Stimulated activated CD8-positive, alpha-beta memory T cell treated with anti-CD3 and anti-CD28 coated beads, Interleukin-7, amount 100 ng/mL, for 1 hour (primary cell): Measurements from ENCODE around the gene DHX29.
A peak's percentile ranks its signal among the peaks of the same experiment; 100 is the strongest.
"Not testable (repeated sequence)": the region's sequence is repeated elsewhere in the genome, so short reads cannot be mapped to it uniquely, and the experiment has no call there.

Experiments used
- DNase-seq, 2 donors: peaks; one replicate each; pipeline ENCODE4 v3.0.0-alpha.2; 2020; ENCODE audit warnings: low read depth in 2 of 2

The DHX29 gene

DNA sequence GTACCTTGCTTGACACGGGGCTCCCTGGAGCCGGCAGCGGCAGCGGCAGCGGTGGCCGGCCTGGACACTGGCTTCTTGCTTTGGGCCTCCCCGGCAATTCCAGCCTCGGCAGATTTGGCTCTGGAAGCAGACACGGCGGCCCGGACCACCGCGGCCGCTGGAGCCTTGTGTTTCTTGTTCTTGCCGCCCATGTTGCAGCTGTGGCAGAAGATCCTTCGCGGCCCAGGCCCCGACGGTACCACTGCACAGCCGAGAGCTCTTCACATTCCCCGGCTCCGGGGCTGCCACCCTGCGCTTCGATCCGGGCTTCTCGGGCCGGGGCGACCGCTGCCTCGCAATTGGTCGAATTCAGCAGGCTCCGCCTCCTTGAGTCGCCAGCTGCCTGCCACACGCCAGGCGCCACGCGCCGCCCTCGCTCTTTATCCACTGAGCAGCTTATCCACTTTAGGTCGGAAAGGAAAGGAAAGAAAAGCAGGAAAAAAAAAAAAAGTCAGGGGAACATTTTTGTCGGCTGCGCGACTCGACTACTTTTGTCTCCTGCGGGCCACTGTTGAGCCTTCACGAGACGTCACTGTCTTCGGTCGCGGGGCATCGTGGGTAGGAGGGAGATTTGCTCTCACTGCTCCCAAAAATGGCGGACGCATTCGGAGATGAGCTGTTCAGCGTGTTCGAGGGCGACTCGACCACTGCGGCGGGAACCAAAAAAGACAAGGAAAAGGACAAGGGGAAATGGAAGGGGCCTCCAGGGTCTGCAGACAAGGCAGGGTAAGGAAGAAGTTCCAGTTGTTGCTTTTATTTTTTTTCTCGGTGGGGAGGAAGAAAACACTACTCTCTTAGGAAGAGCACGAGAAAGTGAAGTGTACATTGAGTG, at the start of gene DHX29, which contains the start of gene MTREX:
Gene DHX29, minus strand, starts transcription at position 312 of the 871 bp plus-strand sequence. Its CDS starts 121 bp downstream, at position 191.
Gene MTREX, plus strand, starts transcription at position 607 of the 871 bp plus-strand sequence. Its CDS starts 25 bp downstream, at position 632.
- peak; percentile 78 to 80 for DNase-seq

DNA sequence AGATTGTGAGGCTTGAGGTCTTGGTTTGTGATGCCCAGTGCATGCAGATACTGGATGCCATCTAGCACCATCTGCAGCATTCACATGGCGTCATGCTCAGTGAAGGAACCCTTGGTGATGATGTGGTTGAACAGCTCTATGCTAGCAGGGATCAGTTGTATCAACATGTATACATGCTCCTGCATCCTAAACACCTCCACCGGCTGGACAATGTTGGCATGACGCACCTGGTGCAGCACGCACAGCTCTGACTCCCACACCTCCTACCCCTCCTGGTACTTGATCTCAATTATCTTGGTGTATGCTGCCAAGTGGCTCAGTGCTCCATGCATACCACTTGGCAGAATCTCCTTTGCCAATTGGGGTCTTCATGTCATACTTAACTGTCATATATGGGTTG, 49.4 kb upstream of the DHX29 start:
- no peak for DNase-seq

DNA sequence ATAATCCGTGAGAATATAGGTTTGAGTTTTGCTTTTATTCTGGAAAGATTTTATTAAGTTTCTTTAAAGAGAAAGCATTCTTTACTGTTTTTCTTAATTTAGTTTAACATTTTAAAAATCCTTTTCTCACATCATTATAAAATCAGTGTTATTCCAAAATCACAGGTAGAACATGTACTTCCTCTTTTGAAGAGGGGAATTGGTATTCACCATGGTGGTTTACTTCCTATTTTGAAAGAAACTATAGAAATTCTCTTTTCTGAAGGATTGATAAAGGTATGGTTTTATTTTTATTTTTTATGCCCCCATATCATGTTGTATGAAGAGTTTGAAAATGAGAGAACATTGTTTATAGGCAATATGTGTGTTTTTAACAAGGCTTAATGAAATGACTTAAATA, 43.3 kb upstream of the DHX29 start:
- no peak for DNase-seq

DNA sequence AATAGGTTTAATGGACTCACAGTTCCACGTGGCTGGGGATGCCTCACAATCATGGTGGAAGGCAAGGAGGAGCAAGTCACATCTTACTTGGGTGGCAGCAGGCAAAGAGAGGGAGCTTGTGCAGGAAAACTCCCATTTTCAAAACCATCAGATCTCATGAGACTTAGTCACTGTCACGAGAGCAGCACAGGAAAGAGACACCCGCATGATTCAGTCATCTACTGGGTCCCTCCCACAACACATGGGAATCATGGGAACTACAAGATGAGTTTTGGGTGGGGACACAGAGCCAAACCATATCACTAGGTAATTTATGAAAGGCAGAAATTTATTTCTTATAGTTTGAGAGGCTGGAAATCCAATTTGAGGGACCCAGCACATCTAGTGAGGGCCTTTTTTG, 40.3 kb upstream of the DHX29 start:
- no peak for DNase-seq

DNA sequence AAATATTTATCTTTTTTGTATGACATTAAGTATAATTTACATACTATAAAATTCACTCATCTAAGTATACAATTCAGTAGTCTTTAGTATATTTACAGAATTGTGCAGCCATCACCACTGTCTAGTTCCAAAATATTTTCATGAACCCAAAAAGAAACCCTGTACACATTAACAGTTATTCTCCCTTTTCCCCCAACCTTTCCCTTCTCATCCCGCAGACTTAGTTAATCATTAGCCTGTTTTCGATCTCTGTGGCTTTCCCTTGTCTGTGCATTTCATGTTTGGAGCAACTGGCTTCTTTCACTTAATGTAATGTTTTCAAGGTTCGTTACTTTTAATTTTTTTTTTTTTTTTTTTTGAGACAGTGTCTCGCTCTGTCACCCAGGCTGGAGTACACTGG, 37.8 kb upstream of the DHX29 start:
- DNase-seq, result no peak

GRCh38 chr5:55344392-55344992, 37.0 kb upstream of the DHX29 start:
- peak in 1 of 2 donors; percentile 39 for DNase-seq

DNA sequence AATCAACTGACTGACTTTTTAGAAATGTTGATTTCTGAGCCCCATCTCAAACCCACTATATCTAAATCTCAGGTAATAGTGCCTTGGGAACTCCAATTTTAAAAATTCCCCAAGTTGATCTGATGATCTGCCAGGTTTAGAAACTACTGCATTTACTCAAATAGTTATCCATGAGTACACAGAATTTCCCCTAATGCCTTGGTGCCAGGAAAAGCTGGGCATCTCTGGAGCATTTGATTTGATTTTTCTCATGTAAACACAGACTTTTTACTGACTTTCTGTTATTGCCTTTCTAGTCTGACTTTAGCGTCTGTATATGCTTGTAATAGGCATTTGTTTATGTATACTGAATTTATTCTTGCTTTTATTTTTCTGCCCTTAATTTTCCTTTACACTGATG, 36.1 kb upstream of the DHX29 start:
- no peak for DNase-seq

DNA sequence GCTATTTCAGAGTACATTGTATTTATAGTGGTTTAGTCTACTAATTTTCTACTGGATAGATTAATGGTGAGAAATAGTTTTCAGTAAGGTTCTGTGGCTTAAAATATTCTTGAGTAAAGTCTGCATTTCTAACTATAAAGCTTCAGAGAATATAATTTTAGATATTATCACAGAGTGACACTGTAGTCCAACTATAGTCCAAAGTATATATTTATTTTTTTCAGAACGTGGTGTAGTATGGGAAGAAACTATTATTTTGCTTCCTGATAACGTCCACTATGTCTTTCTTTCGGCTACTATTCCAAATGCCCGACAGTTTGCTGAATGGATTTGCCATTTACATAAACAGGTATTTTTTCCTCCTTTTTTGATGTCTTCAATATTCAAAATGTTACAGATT, 35.6 kb upstream of the DHX29 start:
- DNase-seq, result no peak

GRCh38 chr5:55338810-55339243, 31.3 kb upstream of the DHX29 start:
- no peak for DNase-seq

DNA sequence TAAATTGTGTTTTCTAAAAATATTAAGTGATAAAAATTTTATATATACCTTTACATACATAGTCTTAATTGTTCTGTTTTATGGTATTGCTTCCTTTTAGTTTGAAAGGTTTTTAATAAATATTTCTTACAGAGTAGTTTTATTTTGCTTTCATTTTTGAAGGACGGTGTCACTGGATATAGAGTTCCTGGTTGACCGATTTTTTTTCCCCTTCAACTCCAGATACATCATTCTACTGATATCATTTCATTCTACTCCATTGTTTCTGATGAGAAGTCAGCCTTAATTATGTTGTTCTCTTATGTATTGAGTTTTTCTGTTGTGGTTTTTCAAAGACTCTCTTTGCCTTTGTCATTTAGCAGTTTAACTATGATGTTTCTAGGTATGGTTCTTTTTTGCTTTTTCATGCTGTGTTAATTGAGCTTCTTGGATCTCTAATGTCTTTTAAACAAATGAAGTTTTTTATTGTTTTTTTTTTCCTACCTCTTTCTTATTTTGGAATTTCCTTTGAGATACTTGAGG, 30.7 kb upstream of the DHX29 start:
- no peak for DNase-seq

DNA sequence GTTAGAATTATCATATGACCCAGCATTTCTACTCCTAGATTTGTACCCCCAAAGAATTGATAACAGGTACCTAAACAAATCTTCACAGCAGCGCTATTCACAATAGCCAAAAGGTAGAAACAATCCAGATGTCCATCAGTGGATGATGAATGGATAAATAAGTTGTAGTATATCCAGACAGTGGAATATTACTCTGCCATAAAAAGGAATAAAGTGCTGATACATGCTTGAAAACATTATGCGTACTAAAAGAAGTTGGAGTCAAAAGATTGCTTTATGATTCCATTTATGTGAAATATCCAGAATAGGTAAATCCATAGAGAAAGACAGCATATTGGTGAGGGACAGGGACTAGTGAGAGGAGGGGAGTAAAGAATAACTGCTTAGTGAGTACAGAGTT, 26.3 kb upstream of the DHX29 start:
- no peak for DNase-seq

GRCh38 chr5:55333017-55333416, 25.5 kb upstream of the DHX29 start:
- no peak for DNase-seq

DNA sequence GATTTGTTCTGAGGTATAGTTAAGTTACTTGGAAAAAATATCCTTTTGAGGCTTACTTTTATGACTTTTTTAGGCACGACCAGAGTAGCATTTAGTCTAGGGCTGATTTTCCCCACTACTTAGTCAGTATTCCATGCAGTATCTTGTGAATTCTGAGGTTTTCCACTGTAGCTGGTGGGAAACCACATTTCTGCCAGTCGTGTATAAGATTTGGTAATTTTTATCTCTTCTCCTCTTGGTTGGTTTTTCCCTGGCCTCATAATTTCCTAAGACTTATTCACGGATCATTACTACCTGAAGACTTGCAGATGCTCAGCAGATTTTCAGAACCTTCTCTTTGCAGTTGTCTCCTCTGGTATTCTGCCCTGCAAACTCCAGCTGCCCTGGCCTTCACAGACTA, 23.8 kb upstream of the DHX29 start:
- DNase-seq, result no peak

DNA sequence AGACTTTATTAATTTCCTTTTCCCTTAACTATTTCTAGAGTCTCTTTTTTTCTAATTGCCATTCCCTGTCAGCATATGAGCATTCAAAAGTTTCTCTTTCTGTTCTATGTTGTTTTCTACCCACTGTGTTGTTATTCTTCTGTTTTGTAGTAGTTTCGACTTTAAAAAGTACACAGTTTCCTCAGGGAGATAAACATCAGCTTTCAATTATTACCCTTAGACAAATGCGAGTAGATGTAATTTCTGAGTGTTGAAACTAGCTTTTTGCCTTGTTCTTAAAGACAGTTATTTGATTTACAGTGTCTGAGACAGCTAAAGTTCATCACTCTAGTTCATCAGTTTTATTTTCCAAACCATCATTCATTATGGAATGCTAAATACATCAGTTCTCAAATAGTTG, 19.8 kb upstream of the DHX29 start:
- DNase-seq, result no peak

DNA sequence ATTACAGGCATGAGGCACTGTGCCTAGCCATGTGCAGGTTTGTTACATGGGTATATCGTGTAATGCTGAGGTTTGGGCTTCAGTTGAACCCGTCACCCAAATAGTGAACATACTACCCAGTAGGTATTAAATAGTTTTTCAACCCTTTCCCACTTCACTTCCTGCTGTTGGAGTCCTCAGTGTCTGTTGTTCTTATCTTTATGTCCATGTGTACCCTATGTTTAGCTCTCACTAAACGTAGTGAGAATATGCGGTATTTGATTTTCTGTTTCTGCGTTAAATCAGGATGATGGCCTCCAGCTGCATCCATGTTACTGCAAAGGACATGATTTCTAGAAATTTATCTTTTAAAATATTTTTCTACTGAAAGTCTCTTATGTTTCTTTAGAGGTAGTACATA, 18.1 kb upstream of the DHX29 start:
- no peak for DNase-seq

- no peak for DNase-seq
Observed at GRCh38 chr5:55324815-55325418, 17.4 kb upstream of the DHX29 start.

DNA sequence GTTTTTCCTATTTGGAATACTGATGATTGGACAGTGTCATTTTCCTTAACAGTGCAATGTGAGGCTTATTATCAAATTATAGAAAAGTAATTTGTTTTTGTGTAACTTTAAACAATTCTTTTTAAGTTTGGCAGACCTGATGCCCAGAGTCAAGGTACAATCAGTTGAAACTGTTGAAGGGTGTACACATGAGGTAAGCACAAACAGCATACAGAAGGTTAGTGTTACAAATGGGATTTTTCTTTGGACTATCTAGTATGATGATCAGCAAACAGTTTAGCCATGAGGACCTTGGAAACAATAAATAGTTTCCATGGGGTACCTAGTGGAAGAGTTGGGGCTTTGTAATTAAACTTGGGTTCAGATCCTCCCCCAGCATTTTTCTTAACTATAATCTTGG, 16.5 kb upstream of the DHX29 start:
- DNase-seq, result no peak

DNA sequence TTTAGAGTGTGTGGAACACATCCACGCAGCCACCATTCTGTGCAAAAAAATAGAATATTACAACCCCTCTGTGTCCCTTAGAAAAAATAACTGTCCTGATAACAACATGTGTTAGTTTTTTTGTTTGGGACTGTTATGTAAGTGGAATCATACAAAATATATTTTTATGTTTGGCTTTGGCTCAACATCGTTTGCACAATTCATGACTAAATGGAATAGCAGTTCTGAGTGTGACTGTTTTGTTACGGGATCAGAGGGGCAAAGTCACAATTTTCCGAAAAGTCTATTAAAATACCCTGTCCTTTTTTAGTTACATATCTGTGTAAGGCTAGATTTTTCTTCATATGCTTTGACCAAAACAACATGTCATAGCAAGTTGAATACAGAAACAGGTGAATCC, 13.1 kb upstream of the DHX29 start:
- DNase-seq, result no peak

GRCh38 chr5:55319491-55319890, 12.0 kb upstream of the DHX29 start:
- DNase-seq, result no peak

- not testable (repeated sequence) for DNase-seq
Observed at GRCh38 chr5:55318237-55318636, 10.7 kb upstream of the DHX29 start.

DNA sequence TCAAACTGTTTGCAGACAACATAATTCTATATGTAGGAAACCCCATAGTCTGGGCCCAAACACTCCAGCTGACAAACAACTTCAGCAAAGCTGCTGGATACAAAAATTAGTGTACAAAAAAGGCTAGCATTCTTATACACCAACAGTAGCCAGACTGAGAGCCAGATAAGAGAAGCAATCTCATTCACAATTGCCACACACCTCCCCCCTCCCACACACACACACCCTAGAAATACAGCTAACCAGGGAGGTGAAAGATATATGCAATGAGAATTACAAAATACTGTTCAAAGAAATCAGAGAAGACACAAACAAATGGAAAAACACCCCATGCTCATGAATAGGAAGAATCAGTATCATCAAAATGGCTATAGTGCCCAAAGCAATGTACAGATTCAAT, 9.3 kb upstream of the DHX29 start:
- no peak for DNase-seq

DNA sequence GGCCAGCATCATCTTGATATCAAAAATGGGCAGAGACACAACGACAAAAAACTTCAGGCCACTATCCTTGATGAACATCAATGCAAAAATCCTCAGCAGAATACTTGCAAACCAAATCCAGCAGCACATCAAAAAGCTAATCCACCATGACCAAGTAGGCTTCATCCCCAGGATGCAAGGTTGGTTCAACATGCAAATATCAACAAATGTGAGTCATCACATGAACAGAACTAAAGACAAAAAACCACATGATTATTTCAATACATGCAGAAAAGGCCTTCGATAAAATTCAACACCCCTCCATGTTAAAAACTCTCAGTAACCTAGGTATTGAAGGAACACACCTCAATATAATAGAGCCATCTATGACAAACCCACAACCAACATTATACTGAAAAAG, 8.8 kb upstream of the DHX29 start:
- DNase-seq, result no peak
